ENCODE measurements around the gene PIK3R2.
"Not testable (repeated sequence)": the region's sequence is repeated elsewhere in the genome, so short reads cannot be mapped to it uniquely, and the experiment has no call there.

The PIK3R2 gene

GRCh38 chr19:18152817-18153555, at the start of gene PIK3R2:
Gene PIK3R2, plus strand, starts transcription at chr19:18153163. Its CDS starts 2,717 bp downstream, at chr19:18155880.
- DNase-seq (ENCODE audit: insufficient read length, low spot score): peak; percentile 99
- FAIRE-seq: peak; percentile 99

GRCh38 chr19:18104793-18105131, 48.2 kb upstream of the PIK3R2 start:
- no peak for FAIRE-seq

GRCh38 chr19:18105259-18105658, 47.7 kb upstream of the PIK3R2 start:
- not testable (repeated sequence) for DNase-seq (ENCODE audit: insufficient read length, low spot score); FAIRE-seq

More at GRCh38 chr19:18104793-18105131, 48.2 kb upstream of the PIK3R2 start:
- DNase-seq (ENCODE audit: insufficient read length, low spot score): no peak

- DNase-seq (ENCODE audit: insufficient read length, low spot score): no peak
- FAIRE-seq: no peak
These were observed 45.7 kb upstream of the PIK3R2 start for GRCh38 chr19:18107235-18107634.

- FAIRE-seq (no peak), DNase-seq (ENCODE audit: insufficient read length, low spot score) (no peak)
These were observed 44.1 kb upstream of the PIK3R2 start for GRCh38 chr19:18108897-18109296.

- DNase-seq (ENCODE audit: insufficient read length, low spot score) (no peak), FAIRE-seq (no peak)
These were observed 43.6 kb upstream of the PIK3R2 start for GRCh38 chr19:18109341-18109732.

- FAIRE-seq: peak; percentile 54
- no peak for DNase-seq (ENCODE audit: insufficient read length, low spot score)
These were observed 43.0 kb upstream of the PIK3R2 start for GRCh38 chr19:18109733-18110608.

GRCh38 chr19:18110609-18111232, 42.2 kb upstream of the PIK3R2 start:
- FAIRE-seq (no peak), DNase-seq (ENCODE audit: insufficient read length, low spot score) (no peak)

GRCh38 chr19:18112989-18113478, 39.9 kb upstream of the PIK3R2 start:
- FAIRE-seq (peak; percentile 96), DNase-seq (ENCODE audit: insufficient read length, low spot score) (peak; percentile 72)

GRCh38 chr19:18113827-18114226, 39.1 kb upstream of the PIK3R2 start:
- FAIRE-seq (no peak), DNase-seq (ENCODE audit: insufficient read length, low spot score) (no peak)

GRCh38 chr19:18114483-18114882, 38.5 kb upstream of the PIK3R2 start:
- FAIRE-seq (no peak), DNase-seq (ENCODE audit: insufficient read length, low spot score) (no peak)

GRCh38 chr19:18117364-18117691, 35.6 kb upstream of the PIK3R2 start:
- no peak for DNase-seq (ENCODE audit: insufficient read length, low spot score)
- no peak for FAIRE-seq

GRCh38 chr19:18117692-18118378, 35.1 kb upstream of the PIK3R2 start:
- FAIRE-seq: peak; percentile 95
- peak; percentile 99 for DNase-seq (ENCODE audit: insufficient read length, low spot score)

GRCh38 chr19:18118420-18119012, 34.4 kb upstream of the PIK3R2 start:
- no peak for FAIRE-seq
- DNase-seq (ENCODE audit: insufficient read length, low spot score): no peak

GRCh38 chr19:18119013-18119716, 33.8 kb upstream of the PIK3R2 start:
- peak; percentile 72 for DNase-seq (ENCODE audit: insufficient read length, low spot score)
- FAIRE-seq: peak; percentile 91

- DNase-seq (ENCODE audit: insufficient read length, low spot score): no peak
- no peak for FAIRE-seq
These were observed 33.3 kb upstream of the PIK3R2 start for GRCh38 chr19:18119717-18120105.

GRCh38 chr19:18120127-18120526, 32.8 kb upstream of the PIK3R2 start:
- FAIRE-seq (no peak), DNase-seq (ENCODE audit: insufficient read length, low spot score) (no peak)

- no peak for DNase-seq (ENCODE audit: insufficient read length, low spot score)
- FAIRE-seq: no peak
These were observed 31.8 kb upstream of the PIK3R2 start for GRCh38 chr19:18121166-18121565.

- no peak for FAIRE-seq
These were observed 30.5 kb upstream of the PIK3R2 start for GRCh38 chr19:18122424-18122823.

More at GRCh38 chr19:18122424-18122823, 30.5 kb upstream of the PIK3R2 start:
- no peak for DNase-seq (ENCODE audit: insufficient read length, low spot score)
